NOMO-1 treated with dmso at 0.1 percent for 144 hours (cell line): Measurements from ENCODE around the gene KIRREL1.

Experiments
- DNase-seq: peaks from one replicate; lab custom pipeline; 2025; ENCODE audit not compliant: unreplicated experiment; lab: John Stamatoyannopoulos, UW

KIRREL1 gene

DNA sequence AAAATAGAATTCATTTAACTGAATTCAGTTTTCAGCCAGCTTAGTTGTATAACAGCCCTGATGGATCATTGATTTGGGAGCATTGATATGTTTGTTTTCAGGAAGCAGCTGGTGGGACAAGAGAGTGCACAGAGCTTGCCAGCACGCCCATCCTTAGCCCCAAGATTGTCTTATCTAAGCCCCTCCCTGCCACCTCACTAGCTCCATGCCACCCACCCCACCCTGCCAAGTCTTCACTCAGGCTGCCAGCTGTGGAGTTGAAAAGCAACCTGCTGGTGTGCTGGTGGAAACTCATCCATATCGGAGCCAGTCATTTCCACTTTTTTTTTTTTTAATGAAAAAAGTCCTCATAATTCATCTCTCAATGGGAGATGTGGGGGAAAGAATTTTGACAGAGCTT is 11.8 kb downstream of the KIRREL1 start:
- no peak for DNase-seq

DNA sequence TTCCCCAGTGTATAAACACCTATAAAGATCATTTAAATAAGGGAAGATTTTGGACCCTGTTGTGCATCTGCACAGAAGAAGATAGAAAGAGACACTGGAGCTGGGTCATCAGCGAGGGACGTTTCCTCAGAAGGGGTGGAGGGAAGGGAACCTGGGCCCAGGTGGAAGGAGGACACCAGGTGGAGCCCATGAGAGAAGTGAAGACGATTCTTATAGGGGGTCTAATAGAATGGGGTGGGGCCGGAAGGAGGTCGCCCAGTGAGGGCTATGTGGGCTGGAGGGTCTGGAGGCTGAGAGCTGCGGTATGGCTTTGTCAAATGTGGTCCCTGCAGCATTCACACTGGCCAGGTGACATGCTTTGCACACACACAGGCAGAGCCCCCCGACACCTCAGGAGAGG is 13.7 kb downstream of the KIRREL1 start:
- DNase-seq: no peak

DNA sequence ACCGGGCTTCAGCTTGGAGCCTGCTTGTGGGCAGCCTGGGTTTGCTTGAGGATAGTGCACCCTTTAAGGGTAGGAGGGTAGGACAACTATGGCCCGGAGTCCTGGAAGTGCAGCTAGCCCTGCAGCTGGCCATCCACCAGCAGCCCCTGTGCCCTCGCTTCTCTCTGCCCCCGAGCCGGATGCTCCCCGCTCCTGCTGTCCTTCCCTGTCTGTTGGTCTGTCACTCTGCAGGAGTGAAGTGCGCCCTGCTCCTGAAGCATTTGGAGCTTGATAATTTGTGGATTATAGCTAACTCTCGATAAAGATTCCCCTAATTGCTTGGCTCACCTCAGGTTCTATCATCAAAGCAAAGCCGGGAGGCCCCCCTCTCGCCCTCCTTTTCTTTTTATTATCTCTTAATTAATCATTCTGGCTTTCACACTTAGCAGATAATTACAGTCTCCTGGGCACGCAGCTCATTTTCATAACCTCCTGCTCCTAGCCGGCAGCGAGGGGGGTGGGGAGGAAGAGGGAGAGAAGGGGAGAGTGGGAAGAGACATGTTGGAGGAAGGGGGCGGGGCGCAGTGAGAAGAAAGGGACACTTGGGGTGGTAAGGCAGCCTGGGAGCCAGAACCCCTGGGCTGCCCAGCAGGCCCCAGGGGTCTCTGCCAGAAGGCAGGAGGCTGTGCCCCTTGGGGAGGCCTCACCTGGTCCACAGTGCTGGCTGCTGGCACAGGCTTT is 14.4 kb downstream of the KIRREL1 start:
- no peak for DNase-seq

DNA sequence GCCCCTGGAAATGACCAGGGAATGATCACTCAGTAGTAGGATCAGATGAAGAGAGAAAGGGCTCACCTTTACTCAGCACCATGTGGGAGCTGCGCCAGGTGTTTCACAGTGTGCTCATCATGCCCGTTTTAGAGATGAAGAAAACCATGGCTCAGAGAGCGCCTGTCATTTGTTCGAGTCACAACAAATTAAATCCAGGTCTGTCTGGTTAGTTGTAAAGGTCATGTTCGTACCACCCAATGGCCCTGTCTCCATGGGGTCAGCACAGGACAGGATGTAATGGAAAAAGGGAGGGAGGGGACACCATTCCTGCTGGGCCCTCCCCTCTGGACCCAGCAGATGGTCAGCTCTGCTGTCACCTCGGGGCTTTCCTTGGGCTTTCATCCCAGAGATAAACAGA is 15.2 kb downstream of the KIRREL1 start:
- no peak for DNase-seq

DNA sequence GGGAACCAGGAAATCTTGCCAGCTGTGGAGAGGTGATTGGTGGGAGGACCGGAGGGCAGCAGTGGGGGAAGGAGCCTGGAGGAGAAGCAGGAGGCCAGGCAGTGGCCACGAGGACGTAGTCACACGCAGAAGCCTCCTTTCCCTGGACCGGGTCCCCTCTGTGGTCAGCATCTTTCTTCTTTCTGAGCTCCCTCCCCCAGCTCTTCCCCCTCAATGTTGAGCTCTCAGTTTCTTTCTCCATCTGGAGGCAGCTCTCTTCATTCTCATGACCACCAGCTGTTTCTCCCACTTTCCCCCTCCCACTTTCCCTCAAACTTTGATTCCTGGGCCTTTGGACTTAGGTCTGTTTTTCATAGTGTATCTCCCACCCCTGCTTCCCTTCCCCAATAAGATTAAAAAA is 18.3 kb downstream of the KIRREL1 start:
- no peak for DNase-seq

DNA sequence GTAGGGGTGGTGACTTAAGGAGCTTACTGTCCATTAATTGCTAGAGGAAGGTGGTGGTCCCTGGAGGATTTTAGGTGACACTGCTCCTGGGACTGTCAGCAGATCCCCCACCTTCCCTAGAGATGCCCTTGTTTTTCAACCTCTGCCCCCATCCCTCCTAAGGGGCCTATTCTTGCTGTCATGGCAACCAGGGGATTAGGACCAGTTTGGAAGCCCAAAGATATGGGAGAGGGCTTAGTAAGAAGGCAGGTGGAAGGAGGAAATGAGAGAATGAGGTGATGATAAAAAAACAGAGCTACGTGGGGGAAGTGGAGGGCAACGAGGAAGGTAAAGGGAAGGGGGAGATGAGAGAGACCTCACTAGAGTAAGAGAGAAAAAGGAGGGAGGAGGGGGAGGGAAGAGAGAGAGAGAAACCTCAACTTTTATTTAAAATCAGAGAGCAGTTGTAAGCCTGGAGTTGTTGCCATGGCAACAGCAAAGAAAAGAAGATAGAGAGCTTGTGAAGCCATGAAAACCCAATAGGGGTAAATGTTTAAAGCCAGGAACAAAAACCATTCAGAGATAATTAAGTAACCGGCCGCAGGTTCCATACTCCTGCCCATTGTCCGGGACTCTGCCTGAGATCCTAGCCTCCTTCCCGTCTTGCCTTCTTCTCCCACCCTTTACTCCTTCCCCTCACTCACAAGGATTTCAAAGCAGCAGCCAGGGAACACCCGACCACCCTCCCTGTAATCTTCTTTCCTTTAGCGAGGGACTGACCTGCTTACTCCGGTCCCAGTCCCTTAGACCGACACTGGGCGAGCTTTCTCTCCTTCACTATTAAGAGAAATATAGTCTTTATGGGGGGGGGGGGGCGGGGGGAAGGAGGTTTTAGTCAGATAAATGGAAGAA is 20.6 kb downstream of the KIRREL1 start:
- DNase-seq: no peak

DNA sequence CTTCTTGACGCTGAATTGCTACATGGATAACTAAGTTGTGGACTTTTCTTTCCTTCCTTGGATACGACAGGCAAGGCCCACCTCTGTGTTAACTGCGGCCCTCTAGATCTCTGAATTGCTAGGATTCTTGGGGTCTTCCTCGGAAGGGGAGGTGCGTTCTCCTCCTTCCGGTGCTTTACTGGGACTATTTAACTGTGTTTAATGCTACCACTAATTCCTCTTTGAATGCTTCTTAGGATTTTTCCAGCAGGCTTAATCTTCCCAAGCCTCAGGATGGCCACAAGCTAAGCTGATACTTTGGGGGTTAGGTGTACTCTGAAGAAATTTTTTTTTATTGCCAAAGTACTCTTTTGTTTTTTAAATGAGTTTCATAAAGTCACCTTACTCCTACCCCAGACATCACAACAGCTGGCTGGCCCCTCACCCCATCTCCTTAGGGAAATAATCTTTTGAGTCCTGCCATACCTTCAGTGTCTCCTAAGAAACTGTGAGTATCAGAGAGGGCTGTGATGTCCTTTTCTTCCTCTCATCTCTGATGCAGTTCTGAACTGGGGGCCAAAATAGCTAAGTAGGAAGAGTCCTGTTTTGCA is 21.4 kb downstream of the KIRREL1 start:
- DNase-seq: no peak

DNA sequence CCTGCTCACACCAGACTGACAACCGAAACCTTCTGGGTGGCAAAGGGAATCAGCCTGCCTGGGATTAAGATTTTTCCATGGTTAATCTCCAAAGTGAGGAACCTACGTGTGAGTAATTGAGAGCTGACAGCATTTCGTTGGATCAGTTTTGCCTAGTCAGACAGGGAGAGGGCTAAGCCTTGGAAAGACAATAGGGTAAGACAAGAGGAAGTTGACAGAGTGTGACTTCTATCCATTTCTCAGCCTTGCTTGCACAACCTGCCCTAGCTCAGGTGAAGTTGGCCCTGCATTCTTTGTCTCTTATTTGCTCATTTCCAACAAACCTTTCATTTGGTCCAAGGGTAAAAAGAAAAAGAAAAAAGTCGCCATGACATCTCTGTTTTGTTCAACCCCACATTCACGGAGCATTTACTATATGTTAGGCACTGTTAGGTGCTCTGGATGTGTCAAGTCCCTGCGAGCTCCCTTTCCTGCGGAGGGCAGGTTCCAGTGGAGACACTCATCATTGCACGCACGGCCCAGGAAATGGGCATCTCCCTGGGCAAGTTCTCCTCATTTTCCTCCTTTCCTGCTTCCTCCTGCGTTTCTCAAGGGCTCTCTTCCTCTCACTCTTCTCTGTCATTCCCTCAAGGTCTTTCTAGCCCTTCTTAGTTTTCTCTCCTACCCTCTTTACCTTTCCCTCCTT is 23.3 kb downstream of the KIRREL1 start:
- DNase-seq: no peak

DNA sequence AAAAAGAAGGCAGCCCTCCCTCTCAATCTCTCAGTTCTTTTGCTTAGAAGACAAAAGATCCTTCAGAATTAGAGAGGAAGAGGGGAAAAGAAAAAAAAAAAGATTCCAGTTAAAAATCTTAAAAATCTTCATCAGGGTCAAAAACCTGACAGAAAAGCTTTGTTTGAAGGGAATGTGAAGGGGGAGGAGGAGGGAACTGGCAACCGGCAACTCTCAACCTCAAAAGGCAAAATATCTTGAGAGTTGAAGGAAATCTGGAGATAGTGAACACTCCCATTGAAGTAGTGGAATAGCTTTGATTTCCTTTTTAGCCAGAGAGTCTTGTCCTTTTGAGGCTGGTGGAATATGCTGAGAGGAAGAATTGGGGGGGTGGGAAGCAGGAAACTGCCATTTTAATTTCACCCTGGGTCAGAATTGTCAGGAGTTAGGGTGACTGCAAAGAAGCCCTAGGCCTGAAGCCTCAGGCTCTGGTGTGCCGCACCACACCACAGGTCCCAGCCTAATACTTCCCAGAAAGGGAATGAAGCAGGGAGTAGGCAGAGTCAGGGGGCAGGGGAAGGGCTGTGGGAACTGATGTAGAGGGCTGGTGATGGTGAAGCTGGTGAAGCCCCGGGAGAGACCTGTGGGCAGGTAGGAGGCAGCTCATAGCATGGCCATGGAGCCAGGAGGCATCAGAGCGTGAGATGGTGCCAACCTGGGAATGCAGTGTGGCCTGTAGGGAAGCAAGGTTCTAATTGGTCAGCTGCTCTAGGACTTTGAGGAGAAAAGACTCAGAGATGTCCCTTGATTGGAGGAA is 24.6 kb downstream of the KIRREL1 start:
- no peak for DNase-seq

DNA sequence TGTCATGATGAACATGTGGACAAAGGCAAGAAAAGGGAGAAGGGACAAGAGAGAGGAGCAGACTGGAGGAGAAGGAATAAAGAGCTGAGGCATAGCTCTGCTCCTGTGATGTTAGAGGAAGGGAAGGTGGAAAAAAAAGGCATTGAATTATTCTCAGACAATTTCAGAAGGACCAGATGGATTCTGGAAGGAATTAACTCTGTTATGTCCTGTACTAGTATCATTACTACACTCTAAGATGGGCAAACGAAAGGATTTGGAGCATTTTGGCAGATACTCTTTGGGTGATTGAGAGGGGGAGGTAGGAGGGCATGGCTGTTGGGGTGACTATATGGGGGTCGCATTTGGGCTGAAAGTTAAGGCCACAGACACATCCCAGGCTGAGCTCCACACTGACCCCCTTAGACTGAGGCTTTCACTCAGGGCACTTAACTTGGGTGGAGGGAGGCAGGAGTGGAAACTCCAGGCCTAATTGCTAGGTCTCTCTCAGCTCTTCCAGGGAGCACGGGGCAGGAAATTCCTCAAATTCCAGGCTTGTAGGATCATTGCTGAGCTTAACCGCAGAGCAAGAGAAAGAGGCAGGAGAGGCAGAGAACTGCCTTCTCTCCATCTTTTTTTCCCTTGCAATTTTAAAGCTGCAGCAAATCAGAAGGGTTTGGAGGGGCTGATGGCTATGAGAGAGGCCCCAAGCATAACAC is 25.9 kb downstream of the KIRREL1 start:
- DNase-seq: no peak

DNA sequence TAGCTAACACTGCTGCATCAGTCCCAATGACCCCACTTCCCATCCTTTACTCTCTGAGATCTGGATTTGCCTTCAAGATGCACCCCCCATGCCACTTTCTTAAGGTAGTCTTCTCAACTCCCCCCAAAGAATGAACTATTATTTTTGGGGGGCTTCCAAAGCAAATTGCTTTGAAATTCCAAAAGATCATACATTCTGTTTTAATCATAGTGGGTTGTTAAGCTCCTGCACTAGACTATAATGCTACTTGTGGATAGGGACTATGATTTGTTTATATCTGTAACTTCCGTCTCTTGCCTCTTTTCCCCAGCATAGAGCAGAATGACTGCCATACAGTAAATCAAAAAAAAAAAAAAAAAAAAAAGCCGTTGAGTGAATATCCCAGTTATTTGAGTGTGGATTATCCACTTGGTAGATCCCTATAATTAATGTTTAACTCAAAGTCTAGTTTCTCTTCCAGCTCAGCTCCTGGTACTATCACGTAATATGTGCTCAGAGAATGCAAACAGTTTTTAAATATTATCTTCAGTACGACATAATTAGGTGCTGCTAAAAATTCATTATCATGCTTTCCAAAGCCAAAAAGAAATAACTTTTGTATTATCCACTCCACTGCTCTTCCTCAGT is 26.9 kb downstream of the KIRREL1 start:
- DNase-seq: no peak

DNA sequence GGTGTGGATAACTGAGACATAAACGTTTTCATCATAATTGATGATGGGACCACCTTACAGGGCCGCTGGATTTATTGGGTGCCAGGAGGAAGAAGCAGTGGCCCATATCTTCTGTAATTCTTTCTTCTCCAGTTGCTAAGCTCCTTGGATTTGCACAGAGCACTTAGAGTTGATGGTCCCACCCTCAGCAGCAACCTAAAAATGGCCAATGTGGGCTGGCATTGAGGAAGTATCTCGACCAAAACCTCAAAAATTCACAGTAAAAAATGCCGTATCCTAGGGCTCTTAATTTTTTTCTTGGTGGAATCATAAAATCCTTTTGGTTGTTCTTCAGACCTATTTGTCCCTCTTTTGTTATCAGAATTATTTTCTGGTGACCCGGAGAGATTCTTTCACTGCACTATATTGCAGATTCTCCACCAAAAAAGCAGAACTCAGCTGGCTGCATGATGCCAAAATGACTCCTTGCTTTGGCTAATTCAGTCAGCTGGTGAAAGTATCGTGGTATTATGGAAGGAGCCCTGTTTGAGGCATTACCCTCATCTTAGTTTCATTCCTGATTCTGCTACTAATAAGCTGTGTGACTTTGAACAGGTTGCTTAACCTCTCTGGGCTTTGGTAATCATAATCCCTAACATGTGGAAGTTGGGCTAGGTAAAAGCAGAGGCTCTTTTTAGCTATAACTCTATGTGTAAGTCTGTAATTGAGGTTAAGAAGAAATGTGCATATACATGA is 27.6 kb downstream of the KIRREL1 start:
- DNase-seq: no peak

DNA sequence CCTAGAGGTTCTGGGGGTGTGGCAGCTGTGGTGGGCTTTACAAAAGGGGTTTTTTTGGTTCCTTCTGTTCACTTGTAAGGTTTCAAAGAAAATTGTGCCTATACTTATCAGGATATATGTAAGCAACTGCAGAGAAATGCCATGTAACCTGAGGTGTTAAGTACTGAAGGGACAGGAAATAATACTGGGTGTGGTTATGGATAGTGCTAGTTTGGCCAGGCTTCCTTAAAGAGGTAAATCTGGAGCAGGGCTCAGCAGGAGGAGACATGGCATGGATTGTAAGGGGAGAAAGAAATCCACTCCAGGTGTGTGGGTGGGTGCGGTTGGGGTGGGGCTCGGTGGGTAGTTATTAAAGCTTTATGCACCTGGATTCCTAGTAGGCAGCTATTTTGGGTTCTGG is 28.3 kb downstream of the KIRREL1 start:
- no peak for DNase-seq

DNA sequence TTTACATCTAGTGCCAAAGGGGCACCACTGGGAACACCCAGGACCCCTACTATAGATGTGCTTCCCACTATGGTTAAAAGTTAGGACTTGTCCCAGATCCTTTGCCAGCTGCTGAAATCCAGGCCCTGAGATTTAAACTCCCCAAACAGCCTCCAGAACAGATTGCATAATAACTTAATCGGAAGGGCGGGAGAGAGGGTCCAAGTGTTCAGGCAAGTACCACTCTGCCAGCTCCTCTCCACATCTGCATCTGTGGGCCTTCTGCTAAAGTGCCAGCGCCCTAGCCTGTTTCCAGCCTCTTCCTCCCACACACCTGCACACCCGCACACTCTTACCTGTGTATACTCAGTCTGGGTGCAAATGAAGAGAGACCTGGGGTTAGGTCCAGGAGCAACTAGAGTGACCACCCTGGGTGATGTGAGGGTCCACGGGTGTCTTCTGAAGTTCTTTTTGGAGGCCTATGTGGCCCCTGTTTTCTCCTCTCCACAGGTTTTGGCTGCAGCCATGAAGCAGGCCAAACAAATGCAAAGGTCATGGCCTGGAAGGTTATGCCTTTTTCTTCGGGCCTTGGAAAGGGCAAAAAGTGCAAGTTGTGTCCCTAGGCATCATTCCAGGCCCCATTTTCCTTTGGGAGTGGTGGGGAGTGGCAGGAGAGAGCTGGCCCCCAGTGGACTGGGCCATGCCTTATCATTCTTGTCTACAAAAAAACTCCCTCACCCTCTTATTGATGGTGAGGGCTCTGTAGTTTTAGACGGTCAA is 29.3 kb downstream of the KIRREL1 start:
- no peak for DNase-seq

DNA sequence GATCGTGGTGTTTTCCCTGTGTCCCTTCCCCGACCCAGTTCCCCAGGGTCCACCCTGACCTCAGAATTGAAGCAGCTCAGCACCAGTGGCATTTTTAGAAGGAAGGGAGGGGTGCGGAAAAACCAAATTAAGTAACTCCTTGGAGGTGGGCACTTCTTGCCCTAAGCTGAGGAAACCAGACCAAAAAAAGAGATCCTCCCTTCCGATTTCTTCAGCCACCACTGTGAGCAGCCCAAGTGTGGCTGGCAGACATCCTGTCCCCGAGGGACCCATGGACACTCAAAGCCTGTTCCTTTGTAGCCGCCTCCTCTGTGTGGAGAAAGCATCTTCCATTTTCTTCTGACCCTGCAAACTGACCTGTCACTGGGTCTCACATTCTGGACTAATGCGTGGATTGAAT is 31.3 kb downstream of the KIRREL1 start:
- no peak for DNase-seq

DNA sequence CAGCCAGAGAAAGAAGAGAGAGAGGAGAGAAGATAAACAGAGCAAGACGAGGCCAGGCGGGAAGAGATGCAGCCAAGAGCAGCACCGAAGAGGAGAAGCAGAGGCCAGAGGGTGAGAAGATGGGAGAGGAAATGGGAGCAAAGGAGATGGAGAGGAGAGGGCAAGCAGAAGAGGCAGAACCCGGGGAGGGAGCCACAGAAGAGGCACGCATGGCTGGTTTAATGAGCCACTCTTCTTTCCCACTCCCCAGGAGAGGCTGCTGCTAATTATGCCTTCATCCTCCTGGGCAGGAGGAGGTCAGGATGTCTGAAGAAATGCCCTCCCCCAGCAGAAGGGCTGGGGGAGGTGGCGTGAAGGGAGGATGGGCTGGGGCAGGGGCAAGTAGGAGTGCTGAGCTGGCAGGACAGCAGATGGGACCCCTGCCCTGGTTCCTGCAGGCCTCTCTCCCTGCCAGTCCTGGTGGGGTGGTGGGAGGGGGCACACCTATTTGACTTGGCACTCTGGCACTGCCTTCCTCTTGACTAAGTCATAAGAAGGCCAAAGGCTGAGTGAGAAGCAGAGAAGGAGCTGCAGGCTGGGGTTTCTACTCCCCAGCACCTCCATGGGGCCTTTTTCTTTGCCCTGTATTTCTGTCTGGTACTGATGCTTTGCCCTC is 32.3 kb downstream of the KIRREL1 start:
- no peak for DNase-seq

DNA sequence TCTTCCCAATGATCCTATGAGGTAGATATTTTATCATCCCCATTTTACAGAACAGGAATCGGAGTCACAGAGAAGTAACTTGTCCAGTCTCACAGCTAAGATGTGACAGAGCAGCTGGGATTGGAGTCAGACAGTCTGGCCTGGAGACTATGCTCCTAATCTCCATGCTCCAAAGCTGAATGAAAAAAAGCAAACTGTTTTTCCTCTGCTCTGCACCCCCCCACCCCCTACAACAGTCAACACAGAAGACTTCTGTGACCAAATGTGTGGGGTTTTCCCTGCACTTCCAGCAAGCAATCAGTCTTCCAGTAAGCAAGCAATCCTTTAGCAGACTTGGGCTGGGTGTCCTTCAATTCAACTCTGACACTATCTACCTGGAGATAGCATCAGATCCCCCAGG is 33.2 kb downstream of the KIRREL1 start:
- no peak for DNase-seq

DNA sequence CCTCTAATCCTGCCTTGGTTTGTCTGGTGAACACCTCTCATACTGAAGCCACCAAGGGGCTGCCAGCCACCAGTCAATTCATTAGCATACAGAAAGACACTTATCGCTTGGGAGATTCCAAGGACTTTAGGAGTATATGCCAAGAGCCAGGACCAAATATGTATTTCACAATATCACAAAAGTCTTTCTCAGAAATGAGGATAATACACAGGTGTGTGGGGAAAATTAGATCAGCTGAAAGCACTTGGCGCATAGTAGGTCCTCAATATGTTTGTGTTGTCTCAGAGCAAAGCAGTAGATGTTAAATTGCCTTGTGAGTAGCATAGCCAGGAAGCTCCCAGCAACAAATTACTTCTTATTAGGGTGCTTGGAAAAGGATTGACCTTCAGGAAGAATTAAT is 34.1 kb downstream of the KIRREL1 start:
- no peak for DNase-seq
